ENCODE data around the gene COL28A1. TPM values are rescaled to one million over a fixed set of nuclear protein-coding genes. Genes with fewer than 3 reads are reported as not detected.

COL28A1 gene
- total and polyA plus RNA-seq, 12 donors = 0.66 to 16.0 (median 2.8) TPM

DNA sequence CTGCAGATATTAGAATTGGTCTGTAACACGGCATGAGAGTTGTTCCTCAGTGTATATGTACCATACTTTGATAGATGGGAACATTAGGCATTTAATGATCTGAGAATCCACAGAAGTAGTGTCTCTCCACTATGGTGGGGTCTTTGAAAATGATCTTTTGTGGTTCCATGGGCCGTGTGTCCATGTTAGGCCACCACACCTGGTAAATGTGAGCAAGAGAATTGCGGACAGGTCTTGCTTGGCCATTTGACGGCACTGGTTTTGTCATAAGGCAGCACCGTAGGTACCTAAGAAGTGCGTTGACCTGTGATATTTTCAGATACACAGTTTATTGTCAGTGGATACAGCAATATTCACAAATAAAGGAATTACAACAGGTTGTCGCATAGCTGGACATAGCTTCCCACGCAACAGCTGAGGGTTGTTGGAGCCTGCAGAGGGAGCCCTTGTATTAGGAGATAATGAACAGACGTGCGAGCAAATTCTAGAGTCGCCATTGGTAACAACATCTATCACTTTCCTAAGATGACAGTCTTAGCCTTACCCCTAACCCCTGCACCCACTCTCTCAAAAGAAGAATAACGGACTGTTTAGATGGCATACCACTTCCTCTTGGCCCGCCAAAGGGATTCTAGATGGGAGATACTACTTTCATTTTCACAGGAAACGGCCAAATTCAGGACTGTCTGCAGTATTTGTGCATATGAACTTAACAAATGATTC, 111.4 kb downstream of the COL28A1 start:
- no peaks in the 10 kb centered on the region for H3K36me3 ChIP-seq (replicated peaks in 1 of 2)
- DNase-seq = peak; percentile 64 to 83 (median 74)
- intact Hi-C loops (cut with DNase I) = loop anchor here (5.0 to 10.0 kb wide), 4 partner anchors 110 to 790 kb away; partner anchors contain the start of gene COL28A1 (in 2 of the 2)
- 27 to 31% (median 29%) methylated on average over 14 of the region's 14 CpGs for WGBS, 4 donors
- H3K4me1 ChIP-seq (replicated peaks in 1 of 2) = peaks cover 0 to 4% of the 10 kb centered on the region in 2 donors
- H3K9me3 ChIP-seq (replicated peaks in 1 of 3) = no peaks in the 10 kb centered on the region
- H3K27ac ChIP-seq = peak overlapping the region in 1 of 5 donors; percentile 57
- H3K4me3 ChIP-seq = peak overlapping the region in 3 of 4 donors; percentile 23 to 79 (median 56)
- no peaks in the 10 kb centered on the region for H3K27me3 ChIP-seq
- TF ChIP-seq POLR2A (IDR thresholded peaks at IDR 0.05) = no peak
- TF ChIP-seq, protein P1, sequence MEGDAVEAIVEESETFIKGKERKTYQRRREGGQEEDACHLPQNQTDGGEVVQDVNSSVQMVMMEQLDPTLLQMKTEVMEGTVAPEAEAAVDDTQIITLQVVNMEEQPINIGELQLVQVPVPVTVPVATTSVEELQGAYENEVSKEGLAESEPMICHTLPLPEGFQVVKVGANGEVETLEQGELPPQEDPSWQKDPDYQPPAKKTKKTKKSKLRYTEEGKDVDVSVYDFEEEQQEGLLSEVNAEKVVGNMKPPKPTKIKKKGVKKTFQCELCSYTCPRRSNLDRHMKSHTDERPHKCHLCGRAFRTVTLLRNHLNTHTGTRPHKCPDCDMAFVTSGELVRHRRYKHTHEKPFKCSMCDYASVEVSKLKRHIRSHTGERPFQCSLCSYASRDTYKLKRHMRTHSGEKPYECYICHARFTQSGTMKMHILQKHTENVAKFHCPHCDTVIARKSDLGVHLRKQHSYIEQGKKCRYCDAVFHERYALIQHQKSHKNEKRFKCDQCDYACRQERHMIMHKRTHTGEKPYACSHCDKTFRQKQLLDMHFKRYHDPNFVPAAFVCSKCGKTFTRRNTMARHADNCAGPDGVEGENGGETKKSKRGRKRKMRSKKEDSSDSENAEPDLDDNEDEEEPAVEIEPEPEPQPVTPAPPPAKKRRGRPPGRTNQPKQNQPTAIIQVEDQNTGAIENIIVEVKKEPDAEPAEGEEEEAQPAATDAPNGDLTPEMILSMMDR (IDR thresholded peaks at IDR 0.05) = peak; percentile 51 to 88 (median 76)

DNA sequence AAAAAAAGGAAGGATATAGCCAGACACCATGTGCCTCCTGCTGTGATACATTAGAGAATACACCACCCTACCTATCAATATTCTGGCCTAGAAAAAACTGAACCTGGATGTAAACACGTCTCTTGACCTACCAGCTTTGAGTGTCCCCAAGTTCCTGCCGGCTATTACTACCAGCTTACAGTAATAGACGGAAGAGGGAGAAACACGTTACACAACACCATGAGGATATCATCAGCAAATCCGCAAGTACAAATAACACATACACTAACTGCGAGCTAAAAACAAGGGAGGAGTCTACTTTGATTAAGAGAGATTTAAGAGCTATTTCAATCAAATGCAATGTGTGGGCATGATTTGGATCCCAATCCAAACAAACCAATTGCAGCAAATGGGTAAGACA, 113.0 kb downstream of the COL28A1 start:
- Histone ChIP-seq H3K4me3 (no peak overlapping the region), H3K36me3 (replicated peaks in 1 of 2) (no peaks in the 10 kb centered on the region), H3K27ac (no peak overlapping the region), H3K4me1 (replicated peaks in 1 of 2) (peaks cover 0 to 4% of the 10 kb centered on the region in 2 donors), H3K27me3 (no peaks in the 10 kb centered on the region), H3K9me3 (replicated peaks in 1 of 3) (no peaks in the 10 kb centered on the region)
- TF ChIP-seq, protein P1 (IDR thresholded peaks at IDR 0.05) = no peak
- TF ChIP-seq POLR2A (IDR thresholded peaks at IDR 0.05) = no peak
- DNase-seq = no peak
- 82 to 89% (median 86%) methylated on average over 6 of the region's 6 CpGs for WGBS, 4 donors
- intact Hi-C loops (cut with DNase I) = loop anchor here (5.0 to 10.0 kb wide), 4 partner anchors 112 to 792 kb away; partner anchors contain the start of gene COL28A1 (in 2 of the 2)

DNA sequence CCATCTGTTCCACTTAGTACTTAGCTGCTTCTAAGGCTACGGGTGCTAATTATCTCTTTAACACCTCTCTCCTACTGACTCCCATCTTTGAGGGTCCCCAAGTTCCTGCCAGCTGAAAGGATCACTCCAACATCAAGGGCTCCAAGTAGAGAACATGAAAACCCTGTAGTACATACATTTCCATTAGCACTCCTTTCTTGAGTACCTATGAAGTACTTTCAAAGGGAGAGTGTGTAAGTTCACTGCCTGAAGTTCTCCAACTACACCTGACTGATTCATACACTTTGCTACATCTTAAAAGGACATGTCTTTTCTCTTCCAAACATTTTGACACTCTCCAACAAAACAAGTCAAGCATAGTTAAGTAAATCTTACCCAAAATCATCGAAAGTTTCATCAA, 113.8 kb downstream of the COL28A1 start:
- Histone ChIP-seq H3K36me3 (replicated peaks in 1 of 2) (no peaks in the 10 kb centered on the region), H3K27me3 (no peaks in the 10 kb centered on the region), H3K4me1 (replicated peaks in 1 of 2) (peaks cover 0 to 4% of the 10 kb centered on the region in 2 donors), H3K9me3 (replicated peaks in 1 of 3) (no peaks in the 10 kb centered on the region), H3K4me3 (no peak overlapping the region), H3K27ac (no peak overlapping the region)
- WGBS, 4 donors = 42 to 56% (median 51%) methylated on average over 2 of the region's 2 CpGs
- TF ChIP-seq, protein P1 (IDR thresholded peaks at IDR 0.05) = no peak
- no peak for TF ChIP-seq POLR2A (IDR thresholded peaks at IDR 0.05)
- intact Hi-C loops (cut with DNase I) = loop anchor here (5.0 to 10.0 kb wide), 4 partner anchors 113 to 793 kb away; partner anchors contain the start of gene COL28A1 (in 2 of the 2)
- DNase-seq = no peak

DNA sequence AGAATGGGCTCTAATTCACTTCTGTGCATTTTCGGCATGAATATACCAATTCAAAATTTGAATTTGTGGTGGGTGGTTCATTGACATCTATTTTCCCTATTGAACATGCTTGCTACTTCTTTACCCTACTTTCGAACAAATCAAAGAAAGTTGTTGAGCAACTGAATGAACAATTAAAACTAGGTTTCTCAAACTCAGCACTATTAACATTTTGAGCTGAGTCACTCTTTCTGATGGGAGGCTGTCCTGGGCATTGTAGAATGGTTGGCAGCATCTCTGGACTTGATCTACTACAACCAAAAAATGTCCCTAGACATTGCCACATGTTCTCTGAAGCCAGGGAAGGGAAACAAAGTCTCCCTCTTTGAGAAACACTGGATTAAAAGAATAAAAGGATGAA, 116.7 kb downstream of the COL28A1 start:
- H3K36me3 ChIP-seq (replicated peaks in 1 of 2) = no peaks in the 10 kb centered on the region
- H3K9me3 ChIP-seq (replicated peaks in 1 of 3) = no peaks in the 10 kb centered on the region
- intact Hi-C loops (cut with DNase I) = no loop called here
- no peak overlapping the region for H3K27ac ChIP-seq
- H3K4me1 ChIP-seq (replicated peaks in 1 of 2) = no peaks in the 10 kb centered on the region
- no peak for DNase-seq
- TF ChIP-seq, protein P1 (IDR thresholded peaks at IDR 0.05) = no peak
- no peak for TF ChIP-seq POLR2A (IDR thresholded peaks at IDR 0.05)
- WGBS, 4 donors = 89 to 96% (median 92%) methylated on average over 2 of the region's 2 CpGs
- H3K27me3 ChIP-seq = no peaks in the 10 kb centered on the region
- H3K4me3 ChIP-seq = no peak overlapping the region

Measured in adrenal gland (tissue), 12 donors.